Heart left ventricle (tissue), 13 donors: ENCODE measurements around the gene TSPYL6.

Experiments
- POLR2A ChIP-seq, 2 donors: fragments of 450-650 bp; IDR thresholded peaks; one replicate each; pipeline ENCODE4 v1.6.1; 2017; ENCODE audit warnings: antibody characterized with exemption in 2 of 2, mild to moderate bottlenecking in 2 of 2, moderate library complexity in 2 of 2
- TF ChIP-seq, protein P1 (sequence below), 12 donors: fragments of 200-600 bp; sonication (generic) in 4 of 12; IDR thresholded peaks; one replicate each; pipeline versions ENCODE4 v1.5.0 to v1.8.0; 2018 to 2022; ENCODE audit warnings: antibody characterized with exemption in 12 of 12, mild to moderate bottlenecking in 5 of 12
- donor health status: ischemic (EF 13 %, LVEDD 7.1; RV severe dilation, severe dysfunction).
- donor health status: DM: no; HTN: yes; CAD: no.
- donor health status: DM: no; HTN: no; CAD: no.
- donor health status: ischemic (EF 25% LVEDD 6.9; RV normal size, moderate dysfunction).
- donor health status: ischemic (EF 25% LVEDD 5.7; RV mildly dilated, moderate dysfunction).
- donor health status: ischemic (EF 35%, LVEDD 5.7; RV mildly dilated, moderate dysfunction).
- donor health status: nonischemic (EF 11% LVEDD 7.7; RV severe dilation, severe dysfunction).
- donor health status: DM: yes; HTN: yes; CAD: no.
- donor health status: PGD.
- donor health status: ischemic (EF 29% LVEDD 5.4; RV normal size, mild dysfunction).
- donor health status: nonischemic (EF 23%, LVEDD 6.1; RV moderate dilation, normal function).

DNA sequence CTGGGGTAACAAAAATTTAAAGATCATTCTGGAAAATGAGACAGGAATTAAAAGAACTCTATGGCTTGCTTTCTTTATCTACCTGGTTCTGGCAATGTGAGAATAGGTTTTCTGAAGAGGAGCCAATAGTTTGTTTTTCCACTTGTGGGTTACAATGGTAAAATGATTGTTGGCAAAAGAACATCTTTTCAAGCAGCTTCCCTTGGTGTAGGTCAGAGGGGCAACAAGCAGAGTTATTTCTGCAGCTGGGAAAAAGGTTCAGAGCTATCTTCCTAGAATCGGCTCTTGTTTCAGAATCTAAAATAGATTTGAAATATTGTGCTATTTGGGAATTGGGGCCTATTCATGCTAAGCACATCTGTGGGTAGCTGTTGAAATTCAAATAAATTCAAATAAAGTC, 11.5 kb upstream of the TSPYL6 start:
- TF ChIP-seq, protein P1, sequence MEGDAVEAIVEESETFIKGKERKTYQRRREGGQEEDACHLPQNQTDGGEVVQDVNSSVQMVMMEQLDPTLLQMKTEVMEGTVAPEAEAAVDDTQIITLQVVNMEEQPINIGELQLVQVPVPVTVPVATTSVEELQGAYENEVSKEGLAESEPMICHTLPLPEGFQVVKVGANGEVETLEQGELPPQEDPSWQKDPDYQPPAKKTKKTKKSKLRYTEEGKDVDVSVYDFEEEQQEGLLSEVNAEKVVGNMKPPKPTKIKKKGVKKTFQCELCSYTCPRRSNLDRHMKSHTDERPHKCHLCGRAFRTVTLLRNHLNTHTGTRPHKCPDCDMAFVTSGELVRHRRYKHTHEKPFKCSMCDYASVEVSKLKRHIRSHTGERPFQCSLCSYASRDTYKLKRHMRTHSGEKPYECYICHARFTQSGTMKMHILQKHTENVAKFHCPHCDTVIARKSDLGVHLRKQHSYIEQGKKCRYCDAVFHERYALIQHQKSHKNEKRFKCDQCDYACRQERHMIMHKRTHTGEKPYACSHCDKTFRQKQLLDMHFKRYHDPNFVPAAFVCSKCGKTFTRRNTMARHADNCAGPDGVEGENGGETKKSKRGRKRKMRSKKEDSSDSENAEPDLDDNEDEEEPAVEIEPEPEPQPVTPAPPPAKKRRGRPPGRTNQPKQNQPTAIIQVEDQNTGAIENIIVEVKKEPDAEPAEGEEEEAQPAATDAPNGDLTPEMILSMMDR (IDR thresholded peaks at IDR 0.05): no peak
- TF ChIP-seq POLR2A (IDR thresholded peaks at IDR 0.05): no peak
